Ishikawa (cell line): ENCODE data around the gene CDC42BPA.
A peak's percentile ranks its signal among the peaks of the same experiment; 100 is the strongest.

Experiments
- CEBPB ChIP-seq: IDR thresholded peaks from 2 replicates; pipeline ENCODE4 v1.6.1; 2012
- CREB1 ChIP-seq: IDR thresholded peaks from 2 replicates; pipeline ENCODE4 v1.6.1; 2012; ENCODE audit warnings: low read depth
- EGR1 ChIP-seq: IDR thresholded peaks from 2 replicates; pipeline ENCODE4 v1.6.1; 2012
- EP300 ChIP-seq: IDR thresholded peaks from 2 replicates; pipeline ENCODE4 v1.6.1; 2012; ENCODE audit warnings: borderline replicate concordance
- FOXM1 ChIP-seq: IDR thresholded peaks from 2 replicates; pipeline ENCODE4 v1.6.1; 2012; ENCODE audit warnings: low read depth, borderline replicate concordance
- NFIC ChIP-seq: IDR thresholded peaks from 2 replicates; pipeline ENCODE4 v1.6.1; 2012
- RAD21 ChIP-seq: IDR thresholded peaks from 2 replicates; pipeline ENCODE4 v1.6.1; 2012; ENCODE audit warnings: low read depth
- TAF1 ChIP-seq: IDR thresholded peaks from 2 replicates; pipeline ENCODE4 v1.6.1; 2012; ENCODE audit warnings: low read depth, mild to moderate bottlenecking
- TCF12 ChIP-seq: IDR thresholded peaks from 2 replicates; pipeline ENCODE4 v1.6.1; 2012; ENCODE audit warnings: low read depth
- TEAD4 ChIP-seq: IDR thresholded peaks from 2 replicates; pipeline ENCODE4 v1.6.1; 2012
- USF1 ChIP-seq: IDR thresholded peaks from 2 replicates; pipeline ENCODE4 v1.6.1; 2012
- YY1 ChIP-seq: IDR thresholded peaks from 2 replicates; pipeline ENCODE4 v1.6.1; 2012; ENCODE audit warnings: low read depth
- ZBTB7A ChIP-seq: IDR thresholded peaks from 2 replicates; pipeline ENCODE4 v1.6.1; 2012; ENCODE audit warnings: low read depth
- TF ChIP-seq, protein P1 (sequence below): IDR thresholded peaks from 2 replicates; pipeline ENCODE4 v1.6.1; 2012
- TF ChIP-seq, protein P2 (sequence below): IDR thresholded peaks from 2 replicates; pipeline ENCODE4 v1.6.1; 2012; ENCODE audit warnings: low read depth, mild to moderate bottlenecking

Gene CDC42BPA

GRCh38 chr1:227227761-227228160, 90.5 kb downstream of the CDC42BPA start:
- no peak for TF ChIP-seq CREB1
- TF ChIP-seq, protein P1, sequence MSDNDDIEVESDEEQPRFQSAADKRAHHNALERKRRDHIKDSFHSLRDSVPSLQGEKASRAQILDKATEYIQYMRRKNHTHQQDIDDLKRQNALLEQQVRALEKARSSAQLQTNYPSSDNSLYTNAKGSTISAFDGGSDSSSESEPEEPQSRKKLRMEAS, result no peak
- TF ChIP-seq EGR1, result no peak
- TF ChIP-seq, protein P2, sequence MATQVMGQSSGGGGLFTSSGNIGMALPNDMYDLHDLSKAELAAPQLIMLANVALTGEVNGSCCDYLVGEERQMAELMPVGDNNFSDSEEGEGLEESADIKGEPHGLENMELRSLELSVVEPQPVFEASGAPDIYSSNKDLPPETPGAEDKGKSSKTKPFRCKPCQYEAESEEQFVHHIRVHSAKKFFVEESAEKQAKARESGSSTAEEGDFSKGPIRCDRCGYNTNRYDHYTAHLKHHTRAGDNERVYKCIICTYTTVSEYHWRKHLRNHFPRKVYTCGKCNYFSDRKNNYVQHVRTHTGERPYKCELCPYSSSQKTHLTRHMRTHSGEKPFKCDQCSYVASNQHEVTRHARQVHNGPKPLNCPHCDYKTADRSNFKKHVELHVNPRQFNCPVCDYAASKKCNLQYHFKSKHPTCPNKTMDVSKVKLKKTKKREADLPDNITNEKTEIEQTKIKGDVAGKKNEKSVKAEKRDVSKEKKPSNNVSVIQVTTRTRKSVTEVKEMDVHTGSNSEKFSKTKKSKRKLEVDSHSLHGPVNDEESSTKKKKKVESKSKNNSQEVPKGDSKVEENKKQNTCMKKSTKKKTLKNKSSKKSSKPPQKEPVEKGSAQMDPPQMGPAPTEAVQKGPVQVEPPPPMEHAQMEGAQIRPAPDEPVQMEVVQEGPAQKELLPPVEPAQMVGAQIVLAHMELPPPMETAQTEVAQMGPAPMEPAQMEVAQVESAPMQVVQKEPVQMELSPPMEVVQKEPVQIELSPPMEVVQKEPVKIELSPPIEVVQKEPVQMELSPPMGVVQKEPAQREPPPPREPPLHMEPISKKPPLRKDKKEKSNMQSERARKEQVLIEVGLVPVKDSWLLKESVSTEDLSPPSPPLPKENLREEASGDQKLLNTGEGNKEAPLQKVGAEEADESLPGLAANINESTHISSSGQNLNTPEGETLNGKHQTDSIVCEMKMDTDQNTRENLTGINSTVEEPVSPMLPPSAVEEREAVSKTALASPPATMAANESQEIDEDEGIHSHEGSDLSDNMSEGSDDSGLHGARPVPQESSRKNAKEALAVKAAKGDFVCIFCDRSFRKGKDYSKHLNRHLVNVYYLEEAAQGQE, result no peak
- TF ChIP-seq CEBPB, result no peak
- no peak for TF ChIP-seq TCF12

- TF ChIP-seq, protein P1, result no peak
- no peak for TF ChIP-seq ZBTB7A
- no peak for TF ChIP-seq CREB1
- TF ChIP-seq NFIC, result no peak
- 0 out of 2 replicates have a peak, but pooled peaks have one; percentile 17 for TF ChIP-seq CEBPB
- TF ChIP-seq YY1, result no peak
Measured at GRCh38 chr1:227225715-227226346, 92.5 kb downstream of the CDC42BPA start.

DNA sequence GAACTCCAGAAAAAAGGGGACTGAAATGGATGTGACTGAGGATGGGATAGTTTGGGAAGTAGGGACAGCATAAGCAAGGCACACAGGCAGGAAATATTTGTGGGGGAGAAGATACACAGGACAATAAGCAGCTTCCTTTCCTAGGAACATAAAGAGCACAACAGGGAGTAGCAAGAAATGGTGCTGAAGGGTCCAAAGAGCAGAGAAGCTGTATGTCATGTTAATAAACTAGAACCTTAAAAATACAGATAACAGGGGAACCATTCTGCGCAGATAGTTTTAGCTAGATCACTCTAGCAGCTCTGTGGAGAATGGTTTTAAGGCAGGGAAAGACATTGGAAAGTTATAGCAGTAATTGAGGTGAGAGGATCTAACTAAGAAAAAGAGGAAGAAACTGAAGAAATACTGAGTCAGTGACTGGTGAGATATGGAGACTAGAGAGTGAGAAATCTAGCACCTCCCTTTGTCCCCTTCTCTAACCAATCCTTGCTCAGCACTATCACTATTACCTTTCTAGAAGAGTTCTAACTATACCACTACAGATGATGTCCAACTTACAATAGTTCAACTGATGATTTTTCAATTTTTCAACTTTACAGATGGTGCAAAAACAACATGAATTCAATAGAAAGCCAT, 95.0 kb downstream of the CDC42BPA start:
- no peak for TF ChIP-seq EP300
- TF ChIP-seq, protein P1, result no peak
- TF ChIP-seq FOXM1, result no peak
- no peak for TF ChIP-seq TAF1
- no peak for TF ChIP-seq EGR1

GRCh38 chr1:227219715-227220292, 98.5 kb downstream of the CDC42BPA start:
- TF ChIP-seq RAD21 (peak; percentile 4; the same call in 1 of the 2 replicates), CEBPB (no peak)
- TF ChIP-seq, protein P1, result no peak

DNA sequence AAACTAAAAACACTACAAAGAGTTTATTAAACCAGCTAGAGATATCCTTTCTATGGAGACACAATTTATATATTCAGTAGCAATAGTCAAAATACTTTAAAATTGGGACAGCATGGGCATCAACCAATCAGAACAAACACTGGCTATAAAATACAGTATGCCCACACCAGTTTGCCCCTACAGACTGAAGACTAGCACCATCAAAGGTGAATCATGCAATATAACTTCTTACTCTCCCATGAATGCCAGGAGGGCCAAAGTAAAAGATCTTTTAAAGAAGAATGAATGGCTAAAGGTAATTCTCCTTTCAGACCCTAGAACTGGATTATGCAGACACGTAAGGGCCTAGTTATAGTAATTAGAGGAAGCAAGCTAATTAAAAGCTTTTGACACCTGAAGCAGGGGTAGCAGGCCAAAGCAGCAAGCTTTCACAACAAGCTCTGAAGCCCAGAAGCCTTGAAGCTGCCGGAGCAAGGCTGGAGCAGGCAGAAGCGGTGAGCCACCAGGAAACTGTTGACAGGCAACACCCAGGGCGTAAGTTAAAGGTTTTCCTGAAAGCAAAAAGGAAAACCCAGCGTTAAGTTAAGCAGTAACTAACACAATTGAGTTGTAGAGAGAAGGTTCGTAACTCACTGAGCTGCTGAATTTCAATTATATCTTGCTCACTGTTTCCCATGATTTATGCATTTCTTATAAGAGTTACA, 99.3 kb downstream of the CDC42BPA start:
- TF ChIP-seq RAD21 (no peak), EGR1 (no peak), NFIC (no peak), CEBPB (no peak)
- TF ChIP-seq, protein P2, result no peak

GRCh38 chr1:227215863-227216510, 102.3 kb downstream of the CDC42BPA start:
- no peak for TF ChIP-seq NFIC
- no peak for TF ChIP-seq USF1
- TF ChIP-seq FOXM1, result no peak
- TF ChIP-seq TCF12, result no peak
- TF ChIP-seq YY1, result no peak
- no peak for TF ChIP-seq TEAD4
- no peak for TF ChIP-seq RAD21
- no peak for TF ChIP-seq ZBTB7A
- TF ChIP-seq EP300, result no peak
- TF ChIP-seq, protein P2, result no peak
- TF ChIP-seq CEBPB, result no peak
- TF ChIP-seq TAF1, result no peak
- TF ChIP-seq EGR1, result no peak
- TF ChIP-seq, protein P1, result no peak
- no peak for TF ChIP-seq CREB1
